Heart left ventricle (tissue), 16 donors: ENCODE results near the gene CCSER1. TPM values are rescaled to one million over a fixed set of nuclear protein-coding genes. Genes with fewer than 3 reads are reported as not detected.

Source experiments
- ATAC-seq, 4 donors: fragments of 200-7000 bp; cut with Tn5 transposase; one replicate each; pipeline ENCODE4 v1.9.1; 2020 to 2022; ENCODE audit warnings: moderate library complexity in 4 of 4, mild to moderate bottlenecking in 3 of 4, moderate number of reproducible peaks in 1 of 4
- DNase-seq, 5 donors: peaks; one replicate each; pipeline ENCODE4 v3.0.0-alpha.2; 2020
- H3K27ac ChIP-seq, 12 donors: fragments of 200-600 bp; sonication (generic) in 4 of 12; one replicate each; pipeline versions ENCODE4 v1.5.0 to v1.8.0; 2016 to 2022; ENCODE audit warnings: mild to moderate bottlenecking in 2 of 12
- H3K27me3 ChIP-seq, 9 donors: fragments of 200-600 bp; sonication (generic) in 2 of 9; one replicate each; pipeline versions ENCODE4 v1.5.1 to v1.8.0; 2016 to 2022; ENCODE audit warnings: mild to moderate bottlenecking in 3 of 9
- H3K36me3 ChIP-seq, 9 donors: fragments of 200-600 bp; sonication (generic) in 2 of 9; one replicate each; pipeline versions ENCODE4 v1.5.0 to v1.8.0; 2018 to 2022; ENCODE audit warnings: mild to moderate bottlenecking in 2 of 9
- H3K4me1 ChIP-seq, 12 donors: fragments of 200-600 bp; sonication (generic) in 4 of 12; one replicate each; pipeline versions ENCODE4 v1.5.0 to v1.8.0; 2016 to 2022; ENCODE audit warnings: mild to moderate bottlenecking in 3 of 12
- H3K4me3 ChIP-seq, 12 donors: fragments of 200-600 bp; sonication (generic) in 4 of 12; one replicate each; pipeline versions ENCODE4 v1.5.0 to v1.8.0; 2017 to 2022; ENCODE audit warnings: mild to moderate bottlenecking in 9 of 12, moderate library complexity in 4 of 12
- H3K9me3 ChIP-seq, 12 donors: fragments of 200-600 bp; sonication (generic) in 4 of 12; one replicate each; pipeline versions ENCODE4 v1.5.0 to v1.8.0; 2016 to 2022; ENCODE audit warnings: mild to moderate bottlenecking in 1 of 12
- POLR2A ChIP-seq, 2 donors: fragments of 450-650 bp; IDR thresholded peaks; one replicate each; pipeline ENCODE4 v1.6.1; 2017; ENCODE audit warnings: antibody characterized with exemption in 2 of 2, mild to moderate bottlenecking in 2 of 2, moderate library complexity in 2 of 2
- WGBS, 4 donors: extraction: QIAGEN DNeasy Blood & Tissue Kit in 2 of 4; methylation state at CpG; one replicate each; pipeline versions ENCODE4 v1.1.5 to v1.1.7; 2013 to 2018; 5-methylcytosine and 5-hydroxymethylcytosine counted together
- intact Hi-C, 10 donors: fragments of 100-400 bp; cut with DNase I; formaldehyde crosslinking; loops; one replicate each; pipeline versions ENCODE4 v1.11.1 to v1.14.2; 2022
- polyA plus RNA-seq, 2 donors: library from polyadenylated mRNA; stranded (reverse); fragments of 200-250 nt; gene quantifications; one replicate each; pipeline ENCODE4 v1.2.3, GENCODE V29; 2013
- total RNA-seq, 9 donors: library from RNA; depleted of rRNA in 2 of 9; stranded (reverse); fragments of >200 nt in 2 of 9; fragmentation: NEBNext Ultra II Directional in 3 of 9; extraction: Animal tissue kit (Norgen Biotek cat#: 25700) in 3 of 9; gene quantifications; one replicate each; pipeline versions ENCODE4 v1.1.0 to v1.2.4, GENCODE V29; 2016 to 2023
- TF ChIP-seq, protein P1 (sequence below), 12 donors: fragments of 200-600 bp; sonication (generic) in 4 of 12; IDR thresholded peaks; one replicate each; pipeline versions ENCODE4 v1.5.0 to v1.8.0; 2018 to 2022; ENCODE audit warnings: antibody characterized with exemption in 12 of 12, mild to moderate bottlenecking in 5 of 12
- donor health status: ischemic (EF 13 %, LVEDD 7.1; RV severe dilation, severe dysfunction).
- donor health status: healthy with polysubstance abuse.
- donor health status: DM: no; HTN: yes; CAD: no.
- donor health status: DM: no; HTN: no; CAD: no.
- donor health status: ischemic (EF 25% LVEDD 6.9; RV normal size, moderate dysfunction).
- donor health status: ischemic (EF 25% LVEDD 5.7; RV mildly dilated, moderate dysfunction).
- donor health status: healthy.
- donor health status: DM: yes; HTN: yes; CAD: no.
- donor health status: ischemic (EF 35%, LVEDD 5.7; RV mildly dilated, moderate dysfunction).
- donor health status: nonischemic (EF 11% LVEDD 7.7; RV severe dilation, severe dysfunction).
- donor health status: DM: yes; HTN: yes; CAD: no.
- donor health status: PGD.
- donor health status: ischemic (EF 29% LVEDD 5.4; RV normal size, mild dysfunction).
- donor health status: nonischemic (EF 23%, LVEDD 6.1; RV moderate dilation, normal function).

Gene CCSER1
- total and polyA plus RNA-seq, 11 donors = 2.5 to 15.8 (median 12.2) TPM

DNA sequence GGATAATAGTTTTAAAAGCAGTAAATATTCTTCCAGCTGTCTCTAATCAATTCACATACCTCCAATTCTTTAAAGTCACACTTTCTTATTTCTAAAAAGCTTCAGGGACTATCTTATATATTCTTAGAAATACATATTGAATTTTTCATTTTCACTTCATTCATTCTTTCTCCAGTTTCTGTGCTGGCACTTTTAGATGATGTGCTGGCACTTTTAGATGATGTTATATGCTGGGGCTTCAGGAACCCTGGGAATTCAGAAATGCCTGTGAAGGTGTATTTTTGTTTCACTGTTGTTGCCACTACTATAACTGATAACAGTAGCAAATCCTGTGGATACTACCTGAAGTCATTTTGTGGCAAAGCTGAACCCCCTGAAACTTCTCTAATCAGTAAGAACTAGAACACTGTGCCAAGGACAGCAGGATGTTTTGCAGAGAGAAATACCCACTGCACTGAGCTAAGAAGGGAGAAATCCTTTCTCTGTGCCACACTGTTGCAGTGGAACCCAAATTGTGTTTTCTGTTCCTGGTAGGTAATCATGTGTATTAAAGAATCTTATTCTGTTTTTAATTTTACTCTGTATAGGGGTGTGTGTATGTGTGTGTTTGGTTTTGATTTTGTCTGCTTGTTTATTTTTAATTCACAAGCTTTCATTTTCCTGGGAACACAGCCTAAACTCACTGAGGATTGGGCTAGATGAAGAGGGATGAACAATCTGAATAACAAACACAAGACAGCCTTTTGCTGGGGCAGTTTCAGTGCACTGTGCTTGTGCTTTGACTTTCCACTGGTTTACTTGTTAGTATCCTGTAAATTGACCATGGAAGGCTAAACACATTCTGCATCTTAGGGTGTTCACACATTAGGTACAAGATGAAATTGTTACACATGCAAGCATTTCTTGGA, 898.3 kb downstream of the CCSER1 start:
- no peak for DNase-seq
- H3K36me3 ChIP-seq = no peaks in the 10 kb centered on the region
- no peak for ATAC-seq
- no peaks in the 10 kb centered on the region for H3K9me3 ChIP-seq
- H3K4me3 ChIP-seq = no peak overlapping the region
- no peaks in the 10 kb centered on the region for H3K4me1 ChIP-seq
- intact Hi-C loops = no loop called here
- no peak overlapping the region for H3K27ac ChIP-seq
- TF ChIP-seq, protein P1, sequence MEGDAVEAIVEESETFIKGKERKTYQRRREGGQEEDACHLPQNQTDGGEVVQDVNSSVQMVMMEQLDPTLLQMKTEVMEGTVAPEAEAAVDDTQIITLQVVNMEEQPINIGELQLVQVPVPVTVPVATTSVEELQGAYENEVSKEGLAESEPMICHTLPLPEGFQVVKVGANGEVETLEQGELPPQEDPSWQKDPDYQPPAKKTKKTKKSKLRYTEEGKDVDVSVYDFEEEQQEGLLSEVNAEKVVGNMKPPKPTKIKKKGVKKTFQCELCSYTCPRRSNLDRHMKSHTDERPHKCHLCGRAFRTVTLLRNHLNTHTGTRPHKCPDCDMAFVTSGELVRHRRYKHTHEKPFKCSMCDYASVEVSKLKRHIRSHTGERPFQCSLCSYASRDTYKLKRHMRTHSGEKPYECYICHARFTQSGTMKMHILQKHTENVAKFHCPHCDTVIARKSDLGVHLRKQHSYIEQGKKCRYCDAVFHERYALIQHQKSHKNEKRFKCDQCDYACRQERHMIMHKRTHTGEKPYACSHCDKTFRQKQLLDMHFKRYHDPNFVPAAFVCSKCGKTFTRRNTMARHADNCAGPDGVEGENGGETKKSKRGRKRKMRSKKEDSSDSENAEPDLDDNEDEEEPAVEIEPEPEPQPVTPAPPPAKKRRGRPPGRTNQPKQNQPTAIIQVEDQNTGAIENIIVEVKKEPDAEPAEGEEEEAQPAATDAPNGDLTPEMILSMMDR (IDR thresholded peaks at IDR 0.05) = no peak
- no peak for TF ChIP-seq POLR2A (IDR thresholded peaks at IDR 0.05)
- H3K27me3 ChIP-seq = no peaks in the 10 kb centered on the region

DNA sequence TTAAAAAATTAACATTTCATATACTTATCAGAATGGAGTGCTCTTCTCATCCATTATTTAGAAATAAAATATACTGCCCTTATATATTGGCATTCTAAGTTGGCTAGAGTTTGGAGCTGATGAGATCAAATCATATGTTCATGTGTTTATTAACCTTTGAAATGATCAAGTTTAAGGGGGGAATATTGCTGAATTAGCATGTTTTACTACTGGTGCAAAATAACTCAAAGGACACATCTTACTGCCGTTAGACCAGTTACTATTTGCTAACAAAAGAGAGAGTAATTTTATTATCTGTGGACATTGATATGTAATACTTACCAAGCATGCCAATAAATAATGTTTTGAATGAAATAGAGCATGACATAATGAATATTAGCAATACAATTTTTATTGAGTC, 901.0 kb downstream of the CCSER1 start:
- Histone ChIP-seq H3K9me3 (no peaks in the 10 kb centered on the region), H3K4me3 (no peak overlapping the region), H3K27ac (no peak overlapping the region), H3K4me1 (no peaks in the 10 kb centered on the region), H3K36me3 (no peaks in the 10 kb centered on the region), H3K27me3 (no peaks in the 10 kb centered on the region)
- ATAC-seq (no peak), DNase-seq (no peak)
- intact Hi-C loops = no loop called here
- TF ChIP-seq, protein P1 (IDR thresholded peaks at IDR 0.05) = no peak
- TF ChIP-seq POLR2A (IDR thresholded peaks at IDR 0.05) = no peak
- WGBS, 4 donors = 88 to 98% (median 90%) methylated on average over 1 of the region's 1 CpG

DNA sequence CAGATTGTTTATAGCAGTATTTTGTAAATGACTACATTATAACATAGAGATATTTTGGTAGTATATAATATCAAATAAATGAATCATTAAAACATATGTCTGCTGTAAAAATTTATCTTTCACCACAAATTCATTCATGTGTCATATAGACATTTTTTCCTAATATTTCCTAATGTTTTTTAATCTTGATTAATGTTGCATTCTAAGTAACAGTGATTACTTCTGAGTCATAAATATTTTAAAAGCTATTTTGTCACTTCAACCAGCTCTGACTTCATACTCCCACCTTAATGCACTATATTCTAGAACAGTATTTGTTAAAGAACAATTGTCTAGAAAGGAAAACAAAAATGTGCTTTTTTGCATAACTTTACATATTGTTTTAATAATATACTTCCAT, 904.6 kb downstream of the CCSER1 start:
- Histone ChIP-seq H3K27ac (no peak overlapping the region), H3K36me3 (no peaks in the 10 kb centered on the region), H3K27me3 (no peaks in the 10 kb centered on the region), H3K4me1 (no peaks in the 10 kb centered on the region), H3K9me3 (no peaks in the 10 kb centered on the region), H3K4me3 (no peak overlapping the region)
- DNase-seq (no peak), ATAC-seq (no peak)
- intact Hi-C loops = no loop called here
- TF ChIP-seq, protein P1 (IDR thresholded peaks at IDR 0.05) = no peak
- TF ChIP-seq POLR2A (IDR thresholded peaks at IDR 0.05) = no peak

DNA sequence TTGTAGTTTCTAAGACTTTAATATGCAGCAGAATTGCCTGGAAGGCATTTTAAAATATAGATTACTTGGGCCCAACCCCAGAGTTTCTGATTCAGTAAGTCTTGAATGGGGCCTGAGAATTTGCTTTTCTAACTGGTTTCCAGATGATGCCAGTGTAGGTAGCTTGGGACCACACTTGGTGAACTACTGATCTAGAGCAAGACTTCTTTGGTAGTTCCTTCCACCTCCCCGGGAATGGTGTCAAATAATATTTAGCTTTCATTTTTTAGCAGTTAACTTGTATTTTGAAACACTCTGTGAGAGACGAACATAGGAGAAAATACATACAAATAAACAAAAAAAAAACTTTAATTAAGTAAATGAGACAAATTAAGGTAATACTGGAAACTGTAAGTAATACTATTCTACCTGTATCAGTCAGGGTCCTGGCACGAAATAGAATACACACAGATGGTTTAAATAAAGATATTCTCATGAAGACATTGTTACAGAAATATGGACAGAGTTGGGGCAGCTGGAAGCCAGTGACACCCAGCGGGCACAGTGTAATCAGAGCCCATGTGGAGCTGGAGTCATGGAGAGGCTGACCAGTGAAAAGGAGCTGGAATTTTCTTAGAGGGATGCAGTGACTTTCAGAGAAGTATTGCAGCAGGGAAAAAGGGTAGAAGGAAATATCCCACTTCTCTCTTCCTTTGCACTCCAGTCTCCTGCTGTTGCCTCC, 905.7 kb downstream of the CCSER1 start:
- H3K27ac ChIP-seq = no peak overlapping the region
- no peak for TF ChIP-seq POLR2A (IDR thresholded peaks at IDR 0.05)
- TF ChIP-seq, protein P1 (IDR thresholded peaks at IDR 0.05) = no peak
- intact Hi-C loops = no loop called here
- H3K27me3 ChIP-seq = no peaks in the 10 kb centered on the region
- no peaks in the 10 kb centered on the region for H3K9me3 ChIP-seq
- no peak overlapping the region for H3K4me3 ChIP-seq
- no peaks in the 10 kb centered on the region for H3K36me3 ChIP-seq
- DNase-seq (no peak), ATAC-seq (no peak)
- no peaks in the 10 kb centered on the region for H3K4me1 ChIP-seq
- 55 to 59% (median 57%) methylated on average over 4 of the region's 4 CpGs for WGBS, 4 donors
